ENCODE data around the gene TIAM1.

The TIAM1 gene

DNA sequence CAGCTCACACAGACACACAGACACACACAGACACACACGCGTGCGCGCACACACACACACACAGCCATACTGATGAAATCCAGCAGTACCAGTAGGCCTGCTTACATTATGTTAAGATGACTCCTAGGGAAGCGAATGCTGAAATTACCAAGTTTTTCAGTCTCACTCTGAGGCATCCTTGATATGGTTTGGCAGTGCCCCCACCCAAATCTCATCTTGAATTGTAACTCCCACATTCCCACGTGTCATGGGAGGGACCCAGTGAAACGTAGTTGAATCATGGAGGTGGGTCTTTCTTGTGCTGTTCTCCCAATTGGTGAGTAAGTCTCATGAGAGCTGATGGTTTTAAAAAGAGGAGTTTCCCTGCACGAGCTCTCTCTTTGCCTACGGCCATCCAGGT is 64.1 kb downstream of the TIAM1 start:
- Histone ChIP-seq H3K27me3 (ENCODE audit: control insufficient read depth in 5 of 5, insufficient read depth in 4 of 5, low read length in 5 of 5) (peaks cover 0 to 6% (median 0%) of the 10 kb centered on the region in 5 donors), H3K9me3 (ENCODE audit: control insufficient read depth in 5 of 5, low read length in 5 of 5) (no peaks in the 10 kb centered on the region), H3K36me3 (ENCODE audit: control insufficient read depth in 5 of 5, insufficient read depth in 5 of 5, low read length in 5 of 5) (no peaks in the 10 kb centered on the region), H3K27ac (ENCODE audit: low read depth, low read length) (no peak overlapping the region), H3K4me3 (ENCODE audit: low read depth in 1 of 5, low read length in 5 of 5) (no peak overlapping the region), H3K4me1 (ENCODE audit: control insufficient read depth in 5 of 5, insufficient read depth in 5 of 5, low read length in 5 of 5) (peaks cover 0 to 3% (median 0%) of the 10 kb centered on the region in 5 donors), H3K9ac (ENCODE audit: low read length in 5 of 5) (no peak overlapping the region)

DNA sequence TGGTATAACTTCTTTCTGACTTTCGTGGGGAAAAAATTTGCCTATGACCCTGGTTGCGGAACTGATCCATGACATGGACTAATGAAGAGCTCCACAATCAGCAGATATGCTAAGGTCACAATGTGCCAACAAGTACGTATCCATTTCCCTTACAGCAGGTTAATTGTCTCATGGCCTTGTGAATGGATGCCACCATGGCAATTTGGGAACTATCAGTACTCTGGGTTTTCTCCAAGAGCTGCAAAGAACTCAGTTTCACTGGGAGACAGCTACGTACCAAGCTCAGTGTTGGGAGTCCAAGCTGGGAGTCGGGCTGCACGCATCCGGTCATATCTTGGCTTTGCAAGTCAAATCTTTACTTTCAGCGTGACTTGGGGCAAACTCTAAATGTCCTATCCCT is 64.8 kb downstream of the TIAM1 start:
- no peak overlapping the region for H3K4me3 ChIP-seq (ENCODE audit: low read depth in 1 of 5, low read length in 5 of 5)
- H3K27ac ChIP-seq (ENCODE audit: low read depth, low read length) = no peak overlapping the region
- peaks cover 0 to 2% (median 0%) of the 10 kb centered on the region in 5 donors for H3K27me3 ChIP-seq (ENCODE audit: control insufficient read depth in 5 of 5, insufficient read depth in 4 of 5, low read length in 5 of 5)
- H3K9me3 ChIP-seq (ENCODE audit: control insufficient read depth in 5 of 5, low read length in 5 of 5) = no peaks in the 10 kb centered on the region
- H3K9ac ChIP-seq (ENCODE audit: low read length in 5 of 5) = no peak overlapping the region
- H3K36me3 ChIP-seq (ENCODE audit: control insufficient read depth in 5 of 5, insufficient read depth in 5 of 5, low read length in 5 of 5) = no peaks in the 10 kb centered on the region
- no peaks in the 10 kb centered on the region for H3K4me1 ChIP-seq (ENCODE audit: control insufficient read depth in 5 of 5, insufficient read depth in 5 of 5, low read length in 5 of 5)

DNA sequence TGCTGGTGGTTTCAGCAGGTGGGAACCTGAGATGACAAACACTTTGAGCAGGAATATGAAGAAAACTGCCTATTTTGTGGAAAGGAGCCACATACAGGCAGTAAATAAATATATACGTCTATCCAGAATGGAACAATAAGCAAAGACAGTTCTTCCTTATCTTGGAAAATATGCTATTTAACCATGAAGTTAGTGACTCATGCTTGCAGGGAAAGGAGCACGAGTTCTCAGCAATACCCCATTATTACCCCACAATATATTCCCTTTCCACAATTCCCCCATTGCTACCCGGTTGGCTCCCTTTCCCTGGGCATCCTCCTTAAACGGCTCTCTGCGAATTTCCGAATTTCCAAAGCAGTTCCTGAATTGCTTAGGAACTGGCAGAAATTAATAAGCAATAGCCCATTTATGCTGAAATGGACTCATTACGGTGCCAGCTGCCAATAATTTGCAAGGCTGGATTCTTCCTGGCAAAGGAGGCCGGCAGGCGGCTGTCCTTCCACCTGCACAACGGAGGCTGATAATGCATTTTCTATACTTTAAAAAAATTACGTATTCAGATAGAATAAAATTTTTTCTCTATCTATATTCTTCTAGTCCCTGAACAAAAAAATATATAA is 65.4 kb downstream of the TIAM1 start:
- H3K9ac ChIP-seq (ENCODE audit: low read length in 5 of 5) = no peak overlapping the region
- no peaks in the 10 kb centered on the region for H3K9me3 ChIP-seq (ENCODE audit: control insufficient read depth in 5 of 5, low read length in 5 of 5)
- H3K27ac ChIP-seq (ENCODE audit: low read depth, low read length) = no peak overlapping the region
- no peaks in the 10 kb centered on the region for H3K4me1 ChIP-seq (ENCODE audit: control insufficient read depth in 5 of 5, insufficient read depth in 5 of 5, low read length in 5 of 5)
- no peaks in the 10 kb centered on the region for H3K27me3 ChIP-seq (ENCODE audit: control insufficient read depth in 5 of 5, insufficient read depth in 4 of 5, low read length in 5 of 5)
- no peaks in the 10 kb centered on the region for H3K36me3 ChIP-seq (ENCODE audit: control insufficient read depth in 5 of 5, insufficient read depth in 5 of 5, low read length in 5 of 5)
- H3K4me3 ChIP-seq (ENCODE audit: low read depth in 1 of 5, low read length in 5 of 5) = no peak overlapping the region

DNA sequence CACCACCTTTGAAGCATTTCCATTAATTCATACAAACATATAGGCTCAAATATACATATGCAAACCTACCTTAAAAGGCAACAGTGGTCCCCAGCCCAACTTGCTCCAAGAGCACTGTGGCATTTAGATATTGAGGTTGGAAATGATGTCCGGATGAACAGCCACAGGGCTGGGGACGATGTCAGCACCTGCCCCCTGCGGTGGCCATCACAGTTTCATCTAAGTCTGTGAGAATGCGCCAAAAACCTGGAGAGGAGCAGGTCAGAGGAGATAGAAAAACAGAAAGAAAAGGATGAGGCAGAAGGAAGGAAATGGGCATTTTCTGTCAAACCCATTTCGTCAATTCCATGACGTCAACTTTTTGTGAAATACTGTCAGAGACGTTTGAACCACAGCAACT is 67.4 kb downstream of the TIAM1 start:
- Histone ChIP-seq H3K4me3 (ENCODE audit: low read depth in 1 of 5, low read length in 5 of 5) (no peak overlapping the region), H3K27ac (ENCODE audit: low read depth, low read length) (no peak overlapping the region), H3K9ac (ENCODE audit: low read length in 5 of 5) (no peak overlapping the region), H3K9me3 (ENCODE audit: control insufficient read depth in 5 of 5, low read length in 5 of 5) (no peaks in the 10 kb centered on the region), H3K4me1 (ENCODE audit: control insufficient read depth in 5 of 5, insufficient read depth in 5 of 5, low read length in 5 of 5) (no peaks in the 10 kb centered on the region), H3K36me3 (ENCODE audit: control insufficient read depth in 5 of 5, insufficient read depth in 5 of 5, low read length in 5 of 5) (no peaks in the 10 kb centered on the region), H3K27me3 (ENCODE audit: control insufficient read depth in 5 of 5, insufficient read depth in 4 of 5, low read length in 5 of 5) (no peaks in the 10 kb centered on the region)

DNA sequence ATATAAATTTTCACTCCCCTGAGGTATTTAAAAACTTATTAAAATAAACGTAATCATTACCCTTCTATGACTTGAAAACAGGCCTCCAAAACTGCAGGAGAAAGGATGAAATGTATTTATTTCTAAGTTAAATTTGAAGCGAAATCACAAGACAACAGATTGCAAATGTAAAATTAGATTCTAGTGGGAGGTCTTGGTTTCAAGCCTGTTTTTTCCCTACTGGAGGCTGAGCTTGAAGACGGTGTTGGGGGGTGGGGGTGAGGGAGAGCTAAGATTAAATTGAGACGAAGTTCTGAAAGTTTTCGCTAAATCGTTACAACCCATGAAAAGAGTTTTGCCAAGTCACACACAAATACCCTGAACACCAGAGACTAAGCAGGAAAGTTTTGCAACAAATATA is 68.2 kb downstream of the TIAM1 start:
- Histone ChIP-seq H3K4me3 (ENCODE audit: low read depth in 1 of 5, low read length in 5 of 5) (no peak overlapping the region), H3K4me1 (ENCODE audit: control insufficient read depth in 5 of 5, insufficient read depth in 5 of 5, low read length in 5 of 5) (no peaks in the 10 kb centered on the region), H3K27ac (ENCODE audit: low read depth, low read length) (no peak overlapping the region), H3K9me3 (ENCODE audit: control insufficient read depth in 5 of 5, low read length in 5 of 5) (no peaks in the 10 kb centered on the region), H3K27me3 (ENCODE audit: control insufficient read depth in 5 of 5, insufficient read depth in 4 of 5, low read length in 5 of 5) (no peaks in the 10 kb centered on the region), H3K9ac (ENCODE audit: low read length in 5 of 5) (no peak overlapping the region), H3K36me3 (ENCODE audit: control insufficient read depth in 5 of 5, insufficient read depth in 5 of 5, low read length in 5 of 5) (no peaks in the 10 kb centered on the region)

GRCh38 chr21:31273278-31273677 is 70.8 kb downstream of the TIAM1 start:
- no peak overlapping the region for H3K27ac ChIP-seq (ENCODE audit: low read depth, low read length)
- no peaks in the 10 kb centered on the region for H3K27me3 ChIP-seq (ENCODE audit: control insufficient read depth in 5 of 5, insufficient read depth in 4 of 5, low read length in 5 of 5)
- no peak overlapping the region for H3K9ac ChIP-seq (ENCODE audit: low read length in 5 of 5)
- no peaks in the 10 kb centered on the region for H3K4me1 ChIP-seq (ENCODE audit: control insufficient read depth in 5 of 5, insufficient read depth in 5 of 5, low read length in 5 of 5)
- no peak overlapping the region for H3K4me3 ChIP-seq (ENCODE audit: low read depth in 1 of 5, low read length in 5 of 5)
- no peaks in the 10 kb centered on the region for H3K36me3 ChIP-seq (ENCODE audit: control insufficient read depth in 5 of 5, insufficient read depth in 5 of 5, low read length in 5 of 5)
- no peaks in the 10 kb centered on the region for H3K9me3 ChIP-seq (ENCODE audit: control insufficient read depth in 5 of 5, low read length in 5 of 5)

DNA sequence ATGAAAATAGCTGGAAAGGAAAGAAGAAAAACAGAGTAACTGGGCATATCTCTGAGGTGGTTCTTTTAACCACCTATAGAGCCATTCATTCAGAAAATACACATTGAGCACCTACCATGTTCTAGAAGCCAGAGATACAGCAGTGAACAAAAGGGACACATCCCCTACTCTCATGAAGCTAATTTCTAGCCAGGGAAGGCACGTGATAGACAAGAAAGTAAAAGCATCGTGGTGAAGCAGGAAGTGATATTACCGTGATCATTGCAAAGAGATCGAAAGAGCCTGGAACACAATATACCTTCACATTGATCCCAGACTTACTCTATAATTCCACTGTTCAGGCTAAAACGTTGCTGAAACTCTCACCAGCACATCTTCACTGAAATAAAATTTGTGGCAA is 76.0 kb downstream of the TIAM1 start:
- peaks cover 0 to 3% (median 0%) of the 10 kb centered on the region in 5 donors for H3K36me3 ChIP-seq (ENCODE audit: control insufficient read depth in 5 of 5, insufficient read depth in 5 of 5, low read length in 5 of 5)
- peaks cover under 1 to 18% (median 10%) of the 10 kb centered on the region in 5 donors for H3K4me1 ChIP-seq (ENCODE audit: control insufficient read depth in 5 of 5, insufficient read depth in 5 of 5, low read length in 5 of 5)
- H3K27ac ChIP-seq (ENCODE audit: low read depth, low read length) = no peak overlapping the region
- peaks cover 9 to 12% (median 10%) of the 10 kb centered on the region in 5 donors for H3K27me3 ChIP-seq (ENCODE audit: control insufficient read depth in 5 of 5, insufficient read depth in 4 of 5, low read length in 5 of 5)
- H3K9ac ChIP-seq (ENCODE audit: low read length in 5 of 5) = no peak overlapping the region
- no peaks in the 10 kb centered on the region for H3K9me3 ChIP-seq (ENCODE audit: control insufficient read depth in 5 of 5, low read length in 5 of 5)
- no peak overlapping the region for H3K4me3 ChIP-seq (ENCODE audit: low read depth in 1 of 5, low read length in 5 of 5)

DNA sequence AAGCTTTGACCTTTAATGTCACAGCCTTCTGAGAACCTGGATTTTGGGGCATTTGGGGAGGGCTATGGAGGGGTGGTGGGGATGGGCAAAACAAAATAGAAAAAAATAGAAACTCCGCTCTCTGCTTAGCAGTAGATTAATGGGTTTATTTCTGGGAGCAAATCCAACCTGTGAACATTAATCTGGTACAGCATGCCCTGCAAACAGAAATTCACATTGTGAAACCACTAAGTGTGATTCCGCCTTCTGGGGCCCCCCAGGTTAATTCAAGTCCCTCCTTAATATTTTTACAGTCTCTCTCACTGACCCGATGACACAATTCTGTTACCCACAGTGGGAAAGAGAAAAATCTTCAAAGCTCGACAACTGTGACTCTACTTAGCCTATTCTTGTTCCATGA is 76.4 kb downstream of the TIAM1 start:
- H3K27me3 ChIP-seq (ENCODE audit: control insufficient read depth in 5 of 5, insufficient read depth in 4 of 5, low read length in 5 of 5) = peaks cover 9 to 14% (median 10%) of the 10 kb centered on the region in 5 donors
- no peak overlapping the region for H3K9ac ChIP-seq (ENCODE audit: low read length in 5 of 5)
- no peak overlapping the region for H3K4me3 ChIP-seq (ENCODE audit: low read depth in 1 of 5, low read length in 5 of 5)
- H3K27ac ChIP-seq (ENCODE audit: low read depth, low read length) = no peak overlapping the region
- peaks cover 2 to 18% (median 10%) of the 10 kb centered on the region in 5 donors for H3K4me1 ChIP-seq (ENCODE audit: control insufficient read depth in 5 of 5, insufficient read depth in 5 of 5, low read length in 5 of 5)
- H3K36me3 ChIP-seq (ENCODE audit: control insufficient read depth in 5 of 5, insufficient read depth in 5 of 5, low read length in 5 of 5) = peaks cover 0 to 3% (median 0%) of the 10 kb centered on the region in 5 donors
- H3K9me3 ChIP-seq (ENCODE audit: control insufficient read depth in 5 of 5, low read length in 5 of 5) = no peaks in the 10 kb centered on the region

- Histone ChIP-seq H3K9ac (ENCODE audit: low read length in 5 of 5) (no peak overlapping the region), H3K36me3 (ENCODE audit: control insufficient read depth in 5 of 5, insufficient read depth in 5 of 5, low read length in 5 of 5) (peaks cover 0 to 3% (median 0%) of the 10 kb centered on the region in 5 donors), H3K9me3 (ENCODE audit: control insufficient read depth in 5 of 5, low read length in 5 of 5) (no peaks in the 10 kb centered on the region), H3K4me3 (ENCODE audit: low read depth in 1 of 5, low read length in 5 of 5) (no peak overlapping the region), H3K4me1 (ENCODE audit: control insufficient read depth in 5 of 5, insufficient read depth in 5 of 5, low read length in 5 of 5) (peaks cover 2 to 18% (median 10%) of the 10 kb centered on the region in 5 donors), H3K27ac (ENCODE audit: low read depth, low read length) (no peak overlapping the region), H3K27me3 (ENCODE audit: control insufficient read depth in 5 of 5, insufficient read depth in 4 of 5, low read length in 5 of 5) (peaks cover 9 to 14% (median 10%) of the 10 kb centered on the region in 5 donors)
These were observed 77.8 kb downstream of the TIAM1 start for GRCh38 chr21:31266241-31266640.

GRCh38 chr21:31265366-31266013 is 78.6 kb downstream of the TIAM1 start:
- H3K36me3 ChIP-seq (ENCODE audit: control insufficient read depth in 5 of 5, insufficient read depth in 5 of 5, low read length in 5 of 5) = peaks cover 0 to 3% (median 0%) of the 10 kb centered on the region in 5 donors
- no peak overlapping the region for H3K27ac ChIP-seq (ENCODE audit: low read depth, low read length)
- no peaks in the 10 kb centered on the region for H3K9me3 ChIP-seq (ENCODE audit: control insufficient read depth in 5 of 5, low read length in 5 of 5)
- H3K27me3 ChIP-seq (ENCODE audit: control insufficient read depth in 5 of 5, insufficient read depth in 4 of 5, low read length in 5 of 5) = peaks cover 9 to 14% (median 10%) of the 10 kb centered on the region in 5 donors
- peaks cover 2 to 18% (median 10%) of the 10 kb centered on the region in 5 donors for H3K4me1 ChIP-seq (ENCODE audit: control insufficient read depth in 5 of 5, insufficient read depth in 5 of 5, low read length in 5 of 5)
- peak overlapping the region in 2 of 5 donors; percentile 7 to 9 for H3K4me3 ChIP-seq (ENCODE audit: low read depth in 1 of 5, low read length in 5 of 5)
- no peak overlapping the region for H3K9ac ChIP-seq (ENCODE audit: low read length in 5 of 5)
